H4 (cell line): ENCODE data around the gene ZNRF2. TPM values are rescaled to one million over a fixed set of nuclear protein-coding genes. Genes with fewer than 3 reads are reported as not detected.

Source experiments
- DNase-seq: peaks from one replicate; pipeline ENCODE4 v3.0.0-alpha.2; 2015; ENCODE audit warnings: low spot score
- total RNA-seq: library from RNA; depleted of rRNA; stranded (reverse); fragments of >200 nt; shearing (Covaris generic); gene quantifications from 2 replicates; pipeline ENCODE4 v1.2.3, GENCODE V29; 2014; rRNA removed

Gene ZNRF2
- total RNA-seq, 1 experiment from 2014 or later: 13.6 TPM

- no peak for DNase-seq
Measured at GRCh38 chr7:30406664-30407425, 122.4 kb downstream of the ZNRF2 start.

DNA sequence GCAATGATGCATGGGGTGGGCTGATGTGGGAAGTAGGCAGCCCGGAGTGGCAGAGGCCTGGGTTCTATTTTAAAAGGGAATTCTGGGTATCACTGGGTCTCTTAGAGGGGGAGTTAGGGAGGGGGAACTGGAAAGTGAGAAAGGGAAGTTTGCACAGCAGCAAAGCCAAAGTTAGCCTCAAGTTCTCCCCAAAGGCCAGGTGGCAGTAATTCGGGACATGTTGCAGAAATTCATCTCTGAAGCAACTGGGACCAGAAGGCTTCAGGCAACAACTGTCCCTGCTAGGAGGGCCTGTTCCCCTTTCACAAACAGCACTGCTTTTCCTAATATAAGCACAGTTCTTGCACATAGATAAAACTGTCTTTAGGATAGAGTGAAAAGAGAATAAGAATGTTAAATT lies 126.8 kb downstream of the ZNRF2 start:
- no peak for DNase-seq

GRCh38 chr7:30411897-30412296 lies 127.5 kb downstream of the ZNRF2 start:
- DNase-seq: no peak

GRCh38 chr7:30412782-30413504 lies 128.5 kb downstream of the ZNRF2 start:
- peak; percentile 93 for DNase-seq

GRCh38 chr7:30413864-30414263 lies 129.5 kb downstream of the ZNRF2 start:
- DNase-seq: no peak

Other genes with a start within 250 kb of the ZNRF2 start
- gene MTURN, start 149.6 kb upstream of the ZNRF2 start, total RNA-seq: 4.8 and 5.9 TPM in 2 replicates
- 8.2 and 10.2 TPM in 2 replicates for gene NOD1, start 194.2 kb downstream of the ZNRF2 start, total RNA-seq
- 127 and 144 TPM in 2 replicates for gene GGCT, start 220.2 kb downstream of the ZNRF2 start, total RNA-seq